GM18909 (cell line): ENCODE measurements around the gene FAM13C.
"Not testable (repeated sequence)": the region's sequence is repeated elsewhere in the genome, so short reads cannot be mapped to it uniquely, and the experiment has no call there.

Source experiments
- ATAC-seq: cut with Tn5 transposase; IDR thresholded peaks from one replicate; pipeline ENCODE4 v1.9.1; 2021; ENCODE audit warnings: mild to moderate bottlenecking; ENCODE audit not compliant: unreplicated experiment, poor library complexity

FAM13C gene

GRCh38 chr10:59242057-59242456 lies 120.3 kb downstream of the FAM13C start:
- no peak for ATAC-seq

GRCh38 chr10:59240582-59241183 lies 121.7 kb downstream of the FAM13C start:
- no peak for ATAC-seq

GRCh38 chr10:59239108-59239507 lies 123.2 kb downstream of the FAM13C start:
- ATAC-seq, result not testable (repeated sequence)

GRCh38 chr10:59237775-59238174 lies 124.6 kb downstream of the FAM13C start:
- no peak for ATAC-seq

- no peak for ATAC-seq
Measured at GRCh38 chr10:59236064-59236697, 126.2 kb downstream of the FAM13C start.

- ATAC-seq, result no peak
Measured at GRCh38 chr10:59234816-59235429, 127.4 kb downstream of the FAM13C start.

- ATAC-seq, result no peak
Measured at GRCh38 chr10:59234194-59234593, 128.2 kb downstream of the FAM13C start.

GRCh38 chr10:59229441-59229840 lies 132.9 kb downstream of the FAM13C start:
- no peak for ATAC-seq

GRCh38 chr10:59227136-59227673 lies 135.1 kb downstream of the FAM13C start:
- ATAC-seq, result no peak

GRCh38 chr10:59225211-59225610 lies 137.1 kb downstream of the FAM13C start:
- no peak for ATAC-seq

GRCh38 chr10:59223597-59223996 lies 138.8 kb downstream of the FAM13C start:
- ATAC-seq, result not testable (repeated sequence)

- ATAC-seq, result no peak
Measured at GRCh38 chr10:59222788-59223187, 139.6 kb downstream of the FAM13C start.

GRCh38 chr10:59216178-59216869 lies 146.0 kb downstream of the FAM13C start:
- ATAC-seq, result no peak

GRCh38 chr10:59214160-59214559 lies 148.2 kb downstream of the FAM13C start:
- no peak for ATAC-seq

- no peak for ATAC-seq
Measured at GRCh38 chr10:59212301-59212798, 150.0 kb downstream of the FAM13C start.

GRCh38 chr10:59206204-59206720 lies 156.1 kb downstream of the FAM13C start:
- no peak for ATAC-seq
